HepG2 (cell line): ENCODE data around the gene CFAP61. TPM values are rescaled to one million over a fixed set of nuclear protein-coding genes. Genes with fewer than 3 reads are reported as not detected.

Experiments
- ATAC-seq: fragments of 200-7000 bp; cut with Tn5 transposase; 3 replicates; pipeline ENCODE4 v1.9.1; 2020; ENCODE audit warnings: mild to moderate bottlenecking, moderate library complexity
- BruUV-seq: library from RNA; stranded (reverse); fragments of 400-500 nt; replicated peaks from 2 replicates; lab custom pipeline; 2021; lab: Mats Ljungman, UMichigan
- CTCF ChIA-PET: fragments of 300-600 bp; formaldehyde crosslinking; extraction: SDS; loops from one replicate; lab custom pipeline; 2021; ENCODE audit warnings: low total read pairs, inconsistent platforms, low intra/inter-chr PET ratio; lab: Yijun Ruan, JAX
- POLR2A ChIA-PET: fragments of 350-600 bp; sonication (Branson Sonifier 250); formaldehyde crosslinking; loops from one replicate; lab custom pipeline; 2020; ENCODE audit warnings: antibody characterized with exemption, inconsistent platforms; lab: Yijun Ruan, JAX
- DNase-seq: peaks from one replicate; pipeline ENCODE4 v3.0.0-alpha.2; 2015; ENCODE audit warnings: low spot score
- FAIRE-seq: peaks from 3 replicates; lab custom pipeline; 2011; peaks lifted over from hg19 to GRCh38; lab: Jason Lieb, UNC
- H2AFZ ChIP-seq: one replicate; pipeline ENCODE4 v1.6.1; 2011; ENCODE audit warnings: low read length, inconsistent platforms
- H3K27ac ChIP-seq: fragments of 300-600 bp; 3 replicates; pipeline ENCODE4 v1.8.0; 2011; ENCODE audit warnings: mixed run types, mild to moderate bottlenecking, mixed read lengths, low read length, inconsistent platforms; ENCODE audit not compliant: insufficient read depth; ENCODE audit errors: extremely low read length
- H3K27me3 ChIP-seq, 2 experiments: fragments of 200-600 bp in 1 of 2; 2 replicates in 1 of 2; 3 replicates in 1 of 2; pipeline versions ENCODE4 v1.6.0 to v1.8.0; 2011; ENCODE audit warnings: low read length in 2 of 2, mild to moderate bottlenecking in 2 of 2, moderate library complexity in 2 of 2, inconsistent platforms in 1 of 2; ENCODE audit not compliant: insufficient read depth in 2 of 2, control insufficient read depth in 1 of 2
- H3K36me3 ChIP-seq, 2 experiments: fragments of 200-600 bp in 1 of 2; replicated peaks in 1 of 2; 2 replicates in 1 of 2; 3 replicates in 1 of 2; pipeline versions ENCODE4 v1.5.1 to v1.8.0; 2011; ENCODE audit warnings: low read length in 2 of 2, inconsistent platforms in 1 of 2; ENCODE audit not compliant: insufficient read depth in 2 of 2, control insufficient read depth in 1 of 2
- H3K4me1 ChIP-seq: 2 replicates; pipeline ENCODE4 v1.5.1; 2012; ENCODE audit warnings: low read length, inconsistent platforms; ENCODE audit not compliant: insufficient read depth
- H3K4me2 ChIP-seq: 2 replicates; pipeline ENCODE4 v1.6.0; 2011; ENCODE audit warnings: low read depth, low read length, inconsistent platforms
- H3K4me3 ChIP-seq, 3 experiments: fragments of 200-600 bp in 1 of 3; sonication (generic), shearing (Covaris generic) in 1 of 3; replicated peaks in 1 of 3; 2 replicates each; pipeline ENCODE4 v1.5.1; 2011 to 2016; ENCODE audit warnings: low read length in 3 of 3, inconsistent platforms in 2 of 3, low read depth in 2 of 3, mild to moderate bottlenecking in 2 of 3, control low read depth in 1 of 3, mixed read lengths in 1 of 3; ENCODE audit not compliant: insufficient read depth in 1 of 3
- H3K79me2 ChIP-seq: one replicate; pipeline ENCODE4 v1.6.1; 2011; ENCODE audit warnings: low read length, inconsistent platforms; ENCODE audit not compliant: insufficient read depth
- H3K9ac ChIP-seq: 2 replicates; pipeline ENCODE4 v1.6.0; 2011; ENCODE audit warnings: mild to moderate bottlenecking, low read depth, low read length, inconsistent platforms; ENCODE audit not compliant: insufficient read depth
- H3K9me3 ChIP-seq: 2 replicates; pipeline ENCODE4 v1.5.1; 2012; ENCODE audit warnings: mild to moderate bottlenecking, low read length
- H4K20me1 ChIP-seq: 2 replicates; pipeline ENCODE4 v1.6.0; 2011; ENCODE audit warnings: inconsistent platforms, mild to moderate bottlenecking, low read length, moderate library complexity; ENCODE audit not compliant: insufficient read depth
- ARID5B ChIP-seq: IDR thresholded peaks from 2 replicates; pipeline ENCODE4 v1.4.0; 2020; ENCODE audit warnings: mild to moderate bottlenecking, missing genetic modification reagents
- CHD2 ChIP-seq: IDR thresholded peaks from 2 replicates; pipeline ENCODE4 v1.6.1; 2011; ENCODE audit warnings: low read depth, low read length, improper control_type of control experiment
- SMAD9 ChIP-seq: sonication (generic); formaldehyde crosslinking; IDR thresholded peaks from 2 replicates; pipeline ENCODE4 v1.5.1; 2020; ENCODE audit warnings: mild to moderate bottlenecking, missing genetic modification reagents
- ZBTB21 ChIP-seq: sonication (generic); formaldehyde crosslinking; IDR thresholded peaks from 2 replicates; pipeline ENCODE4 v1.4.0; 2020; ENCODE audit warnings: missing genetic modification reagents
- ZNF276 ChIP-seq: sonication (generic); formaldehyde crosslinking; IDR thresholded peaks from 2 replicates; pipeline ENCODE4 v1.4.0; 2020; ENCODE audit warnings: mild to moderate bottlenecking, low read depth, missing genetic modification reagents
- ZNF614 ChIP-seq: IDR thresholded peaks from 2 replicates; pipeline ENCODE4 v1.6.1; 2018; ENCODE audit warnings: missing biosample characterization, missing genetic modification reagents, inconsistent platforms, borderline replicate concordance
- ZNF770 ChIP-seq: sonication (generic); formaldehyde crosslinking; IDR thresholded peaks from 2 replicates; pipeline ENCODE4 v1.5.0; 2020; ENCODE audit warnings: mild to moderate bottlenecking, missing genetic modification reagents
- WGBS: methylation state at CpG from one replicate; pipeline ENCODE4 v1.1.6; 2017; ENCODE audit warnings: low lambda C conversion rate; 5-methylcytosine and 5-hydroxymethylcytosine counted together
- in situ Hi-C: cut with HindIII; loops from 2 replicates; pipeline ENCODE4 v1.10.0; 2017; ENCODE audit warnings: low pct_unique_long_range_greater_than_20kb; ENCODE audit not compliant: extremely low pct_ligation_motif_present
- intact Hi-C: fragments of 100-400 bp; cut with micrococcal nuclease; formaldehyde crosslinking; loops from one replicate; pipeline ENCODE4 v1.10.0; 2022; ENCODE audit not compliant: unreplicated experiment
- polyA plus RNA-seq, 8 experiments: library from polyadenylated mRNA; depleted of rRNA in 3 of 8; stranded (reverse) in 7 of 8; unstranded in 1 of 8; fragments of >200 nt; fragmentation: Illumina TruSeq in 4 of 8; extraction: Trizol in 4 of 8; gene quantifications; 2 replicates each; pipeline versions ENCODE4 v1.2.1 to v1.2.3, GENCODE V29; 2011 to 2016; ENCODE audit warnings: low read depth in 4 of 8, missing spikeins in 1 of 8, mixed read lengths in 1 of 8; ENCODE audit not compliant: insufficient read depth in 1 of 8
- total RNA-seq, 5 experiments: library from RNA; depleted of rRNA; stranded (reverse); fragments of >200 nt; fragmentation: Illumina TruSeq; extraction: Trizol; gene quantifications; 2 replicates each; pipeline ENCODE4 v1.2.3, GENCODE V29; 2016; ENCODE audit warnings: low read depth in 1 of 5

CFAP61 gene
- total and polyA plus RNA-seq, 2 of the 13 experiments (the other 11 are each of a cell fraction or from before 2014, with no cell fraction given): 0.27 TPM; not detected in 1

GRCh38 chr20:20012541-20012940 is 39.8 kb upstream of the CFAP61 start:
- no peak overlapping the region for H2AFZ ChIP-seq
- no peak overlapping the region for H3K4me3 ChIP-seq
- intact Hi-C loops: no loop called here
- H4K20me1 ChIP-seq: no peaks in the 10 kb centered on the region
- H3K4me1 ChIP-seq: peaks cover 75% of the 10 kb centered on the region
- peaks cover 3% of the 10 kb centered on the region for H3K79me2 ChIP-seq
- no peak for ATAC-seq
- TF ChIP-seq SMAD9 (CRISPR knock-in tag) (no peak), ZNF770 (CRISPR knock-in tag) (no peak), CHD2 (no peak), ZNF614 (CRISPR knock-in tag) (no peak), ARID5B (peak; percentile 12; the same call in 1 of the 2 replicates), ZBTB21 (CRISPR knock-in tag) (no peak), ZNF276 (CRISPR knock-in tag) (no peak)
- TF ChIP-seq, all 625 proteins: peak for 1
- no peaks in the 10 kb centered on the region for H3K36me3 ChIP-seq
- no peak for FAIRE-seq
- no TSS peak for BruUV-seq
- DNase-seq: no peak
- POLR2A ChIA-PET: no interaction called here
- no peak overlapping the region for H3K9ac ChIP-seq
- H3K27me3 ChIP-seq: no peaks in the 10 kb centered on the region
- H3K4me2 ChIP-seq: peak overlapping the region; percentile 0; the same call in 1 of the 2 replicates
- in situ Hi-C loops: no loop called here
- WGBS: 31% methylated on average over 2 of the region's 2 CpGs
- CTCF ChIA-PET: no interaction called here
- no peaks in the 10 kb centered on the region for H3K9me3 ChIP-seq
- H3K27ac ChIP-seq: no peak overlapping the region
